HG02852 (cell line): ENCODE results near the gene MKLN1.
"Not testable (repeated sequence)": the region's sequence is repeated elsewhere in the genome, so short reads cannot be mapped to it uniquely, and the experiment has no call there.

ENCODE experiments used
- ATAC-seq: cut with Tn5 transposase; IDR thresholded peaks from one replicate; pipeline ENCODE4 v1.9.1; 2021; ENCODE audit warnings: mild to moderate bottlenecking, moderate library complexity; ENCODE audit not compliant: unreplicated experiment

The MKLN1 gene

GRCh38 chr7:131388126-131388525, 60.5 kb downstream of the MKLN1 start:
- ATAC-seq: no peak

- no peak for ATAC-seq
These were observed 62.6 kb downstream of the MKLN1 start for GRCh38 chr7:131390275-131390674.

- no peak for ATAC-seq
These were observed 63.5 kb downstream of the MKLN1 start for GRCh38 chr7:131391145-131391544.

GRCh38 chr7:131400681-131401176, 73.1 kb downstream of the MKLN1 start:
- ATAC-seq: no peak

GRCh38 chr7:131401194-131401593, 73.5 kb downstream of the MKLN1 start:
- no peak for ATAC-seq

- ATAC-seq: no peak
These were observed 75.6 kb downstream of the MKLN1 start for GRCh38 chr7:131403322-131403721.

DNA sequence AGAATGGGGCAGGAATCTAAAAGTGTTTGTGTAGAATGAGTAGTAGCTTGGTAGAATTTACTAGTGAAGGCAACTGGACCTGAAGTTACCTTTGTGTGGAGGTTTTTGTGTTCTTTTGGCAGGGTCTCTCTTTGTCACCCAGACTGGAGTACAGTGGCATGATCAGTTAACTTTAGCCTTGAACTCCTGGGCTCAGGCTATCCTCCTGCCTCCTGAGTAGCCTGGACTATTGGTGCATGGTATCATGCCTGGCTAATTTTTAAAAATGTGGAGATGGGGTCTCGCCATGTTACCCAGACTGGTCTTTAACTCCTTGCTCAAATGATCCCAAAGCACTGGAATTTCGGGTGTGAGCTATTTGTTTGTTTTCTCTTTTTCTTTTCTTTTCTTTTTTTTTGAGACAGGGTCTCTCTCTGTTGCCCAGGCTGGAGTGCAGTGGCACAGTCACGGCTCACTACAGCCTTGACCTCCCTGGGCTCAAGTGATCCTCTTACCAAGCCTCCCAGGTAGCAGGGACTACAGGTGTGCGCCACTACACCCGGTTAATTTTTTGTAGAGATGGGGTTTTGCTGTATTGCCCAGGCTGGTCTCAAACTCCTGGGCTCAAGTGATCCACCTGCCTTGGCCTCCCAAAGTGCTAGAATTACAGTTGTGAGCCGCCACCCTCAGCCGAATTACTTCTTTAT, 76.7 kb downstream of the MKLN1 start:
- ATAC-seq: no peak

DNA sequence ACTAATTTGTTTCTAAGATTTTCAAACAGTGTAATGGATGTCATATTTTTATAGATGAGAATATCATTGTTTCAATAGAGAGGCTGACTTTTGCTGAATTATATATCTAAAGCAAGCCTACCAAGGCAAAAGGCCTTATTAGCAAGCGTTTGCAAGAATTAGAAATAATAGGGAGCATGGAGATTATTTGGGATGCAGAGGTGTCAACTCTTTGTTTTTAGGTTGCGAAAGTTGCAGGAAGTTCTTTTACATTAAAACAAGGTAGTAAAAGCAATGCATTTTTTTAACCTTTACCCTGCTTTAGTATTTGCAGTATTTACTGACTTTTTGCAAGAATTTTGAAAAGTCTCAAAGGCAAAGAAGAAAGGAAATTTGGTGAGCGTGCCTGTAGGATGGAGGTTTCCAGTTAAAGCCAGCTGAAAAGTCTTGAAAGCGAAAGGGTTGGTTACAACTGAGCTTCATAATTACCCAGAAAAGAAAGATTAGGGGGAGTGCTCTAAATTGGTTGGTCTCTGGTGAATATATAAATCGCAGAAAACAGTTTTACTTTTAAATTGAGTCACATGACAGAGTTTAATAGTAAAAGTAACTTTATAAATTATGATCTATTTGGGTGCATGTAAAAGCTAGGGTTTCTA, 81.6 kb downstream of the MKLN1 start:
- no peak for ATAC-seq

DNA sequence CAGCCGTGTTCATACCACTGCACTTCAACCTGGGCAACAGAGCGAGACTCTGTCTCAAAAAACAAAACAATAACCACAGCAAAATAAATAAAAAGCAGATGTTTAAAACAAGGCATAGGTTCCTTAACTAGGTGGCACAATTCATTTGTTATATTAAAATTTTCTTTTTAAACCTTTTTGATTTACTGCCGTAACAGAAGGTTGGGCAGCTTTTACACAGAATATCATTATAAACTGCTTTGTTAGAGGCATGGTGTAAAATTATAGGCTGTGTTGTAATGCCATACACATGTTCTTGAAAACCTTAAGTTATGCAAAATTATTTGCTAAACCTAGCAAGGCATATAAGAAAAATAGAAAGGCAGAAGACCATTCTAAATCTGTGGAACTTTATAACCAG, 84.4 kb downstream of the MKLN1 start:
- no peak for ATAC-seq

GRCh38 chr7:131413711-131414110, 86.0 kb downstream of the MKLN1 start:
- no peak for ATAC-seq

DNA sequence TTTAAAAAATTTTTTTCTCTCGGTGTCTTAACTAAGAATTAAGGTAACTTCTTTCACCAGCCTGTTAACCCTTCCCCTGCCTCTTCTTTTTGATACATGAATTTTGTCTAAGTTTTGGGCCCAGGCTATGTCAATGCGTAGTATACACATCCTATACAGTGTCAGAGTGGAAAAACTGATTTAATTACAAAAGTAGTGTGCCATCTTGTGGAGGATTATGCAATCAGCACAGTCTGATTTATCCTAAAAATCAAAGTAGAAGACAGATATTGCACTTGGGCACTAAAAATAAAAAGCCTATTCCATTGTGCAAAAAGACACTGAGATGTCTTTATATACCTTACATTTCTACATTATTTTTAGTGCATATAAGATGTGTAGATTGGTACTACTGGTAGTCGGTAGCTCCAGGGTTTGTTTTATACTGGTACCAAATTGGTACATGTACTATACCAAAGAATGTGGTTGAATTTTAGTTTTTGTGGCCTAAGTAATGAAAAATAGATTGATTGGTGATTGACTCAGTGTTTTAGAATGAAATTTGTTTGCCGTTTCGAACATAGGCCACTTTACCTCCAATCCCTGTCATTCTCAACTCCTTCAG, 96.6 kb downstream of the MKLN1 start:
- ATAC-seq: no peak

- no peak for ATAC-seq
These were observed 98.3 kb downstream of the MKLN1 start for GRCh38 chr7:131425992-131426391.

DNA sequence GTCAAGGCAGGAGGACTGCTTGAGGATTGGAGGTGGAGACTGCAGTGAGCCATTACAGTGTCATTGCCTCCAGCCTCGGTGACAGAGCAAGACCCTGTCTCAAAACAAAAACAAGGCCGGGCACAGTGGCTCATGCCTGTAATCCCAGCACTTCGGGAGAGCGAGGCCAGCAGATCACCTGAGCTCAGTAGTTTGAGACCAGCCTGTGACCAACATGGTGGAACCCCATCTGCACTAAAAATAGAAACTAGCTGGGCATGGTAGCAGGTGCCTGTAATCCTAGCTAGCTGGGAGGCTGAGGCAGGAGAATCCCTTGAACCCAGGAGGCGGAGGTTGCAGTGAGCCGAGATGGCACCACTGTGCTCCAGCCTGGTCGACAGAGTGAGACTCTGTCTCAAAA, 103.2 kb downstream of the MKLN1 start:
- not testable (repeated sequence) for ATAC-seq

DNA sequence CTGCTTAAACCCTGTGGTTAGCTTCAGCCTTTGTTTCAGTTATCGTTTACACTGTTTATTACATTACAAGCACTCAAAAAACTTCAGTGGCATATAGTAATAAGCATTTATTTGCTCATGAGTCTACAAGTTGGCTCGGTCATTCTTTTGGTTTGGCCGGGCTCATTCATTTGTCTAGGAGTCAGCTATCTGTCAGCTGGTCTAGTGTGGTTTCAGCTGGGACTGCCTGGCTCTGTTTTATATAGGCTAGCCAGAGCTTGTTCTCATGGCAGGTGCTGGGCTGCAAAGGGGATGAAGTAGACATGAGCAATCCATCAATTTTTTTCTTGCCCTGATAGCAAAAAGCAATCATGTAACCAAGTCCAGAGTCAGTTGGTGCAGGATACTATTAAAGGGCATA, 103.6 kb downstream of the MKLN1 start:
- no peak for ATAC-seq

- ATAC-seq: no peak
These were observed 104.1 kb downstream of the MKLN1 start for GRCh38 chr7:131431756-131432155.

DNA sequence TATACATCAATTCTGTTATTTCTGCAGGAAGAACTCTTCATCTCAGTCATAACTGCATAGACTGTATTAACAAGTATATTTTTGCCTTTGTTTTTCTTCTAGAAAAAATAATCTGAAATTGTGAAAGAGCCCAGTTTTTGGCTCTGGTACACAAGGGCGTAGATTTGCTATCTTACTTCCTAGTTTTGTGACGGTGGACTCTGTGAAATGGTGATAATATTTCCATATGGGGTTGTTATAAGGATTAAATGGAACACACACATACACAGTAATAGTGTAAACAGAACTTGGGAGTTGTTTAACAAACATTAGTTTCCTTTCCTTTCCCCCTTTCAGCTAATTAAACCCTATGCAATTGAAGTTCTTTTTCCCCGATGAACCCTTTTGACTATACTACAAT, 108.7 kb downstream of the MKLN1 start:
- no peak for ATAC-seq

- no peak for ATAC-seq
These were observed 111.3 kb downstream of the MKLN1 start for GRCh38 chr7:131438969-131439368.

DNA sequence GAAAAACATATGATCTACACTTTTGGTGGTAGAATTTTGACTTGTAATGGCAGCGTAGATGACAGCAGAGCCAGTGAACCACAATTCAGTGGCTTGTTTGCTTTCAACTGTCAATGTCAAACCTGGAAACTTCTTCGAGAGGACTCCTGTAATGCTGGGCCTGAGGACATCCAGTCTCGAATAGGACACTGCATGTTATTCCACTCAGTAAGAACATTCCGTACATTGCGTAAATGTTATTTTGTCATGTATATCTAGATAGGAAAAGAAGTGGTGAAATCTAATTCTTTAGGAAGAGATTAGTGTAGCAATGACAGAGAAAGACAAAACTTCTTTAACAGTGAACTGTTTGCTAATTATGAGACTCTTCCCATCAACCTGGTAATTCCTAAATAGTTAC, 115.8 kb downstream of the MKLN1 start:
- no peak for ATAC-seq

DNA sequence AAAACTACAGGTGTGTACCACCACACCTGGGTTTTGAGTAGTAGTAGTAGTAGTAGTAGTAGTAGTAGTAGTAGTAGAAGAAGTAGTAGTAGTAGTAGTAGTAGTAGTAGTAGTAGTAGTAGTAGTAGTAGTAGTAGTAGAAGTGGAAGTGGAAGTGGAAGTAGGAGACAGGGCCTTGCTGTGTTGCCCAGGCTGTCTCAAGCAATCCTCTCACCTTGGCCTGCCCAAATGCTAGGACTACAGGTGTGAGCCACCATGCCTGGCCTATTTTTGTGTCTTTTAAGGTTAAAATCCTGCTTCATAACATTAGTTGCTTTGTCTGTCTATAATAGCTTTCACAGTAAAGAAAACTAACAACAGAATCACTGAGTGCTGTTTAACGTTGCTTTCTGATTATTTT, 117.0 kb downstream of the MKLN1 start:
- ATAC-seq: no peak

DNA sequence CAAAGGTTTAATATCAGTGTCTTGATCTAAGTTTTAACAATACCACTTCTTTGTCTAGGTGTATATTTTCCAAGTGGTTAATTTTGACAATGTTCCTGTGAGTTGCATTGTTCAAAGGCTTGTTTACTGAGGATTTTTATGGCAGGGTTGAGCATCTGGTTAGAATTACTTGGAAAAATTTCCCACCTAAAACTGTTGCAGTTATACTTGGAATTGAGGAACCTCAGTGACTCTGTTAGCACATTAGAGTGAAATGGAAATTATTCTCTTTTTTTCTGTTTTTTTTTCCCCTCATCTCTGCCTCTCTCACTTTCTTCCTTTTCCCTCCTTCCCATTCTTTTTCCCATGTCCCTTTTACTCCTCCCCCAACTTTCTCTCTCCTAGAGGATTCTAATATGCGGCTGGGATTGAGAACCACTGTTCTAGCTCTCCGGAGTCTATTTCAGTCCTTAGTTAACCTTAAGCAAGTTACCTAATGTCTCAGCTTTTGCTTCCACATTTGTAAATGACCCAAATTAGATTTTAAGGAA, 121.8 kb downstream of the MKLN1 start:
- ATAC-seq: no peak

GRCh38 chr7:131454498-131454897, 126.8 kb downstream of the MKLN1 start:
- no peak for ATAC-seq

- no peak for ATAC-seq
These were observed 127.3 kb downstream of the MKLN1 start for GRCh38 chr7:131455001-131455400.
